GM21360 (cell line): ENCODE results near the gene LONP1.

Experiments used
- ATAC-seq: cut with Tn5 transposase; IDR thresholded peaks from one replicate; pipeline ENCODE4 v1.9.1; 2021; ENCODE audit warnings: mild to moderate bottlenecking, moderate library complexity; ENCODE audit not compliant: unreplicated experiment

The LONP1 gene

DNA sequence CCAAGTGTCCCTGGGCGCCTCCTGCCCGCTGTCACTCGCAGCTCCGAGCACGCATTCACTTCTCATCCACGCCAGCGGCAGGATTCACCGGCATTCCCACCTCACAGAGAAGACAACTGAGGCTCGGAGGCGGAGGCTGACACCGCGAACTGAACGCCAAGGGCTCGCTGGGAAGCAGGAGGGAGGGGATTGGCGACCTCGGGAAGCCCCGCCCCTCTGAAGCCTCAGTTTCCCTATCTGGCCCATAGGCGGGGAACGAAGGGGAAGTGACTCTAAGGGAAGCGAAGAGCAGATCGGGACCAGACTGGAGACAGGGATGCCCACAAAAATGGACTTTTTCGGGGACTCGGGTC lies 39.9 kb downstream of the LONP1 start:
- no peak for ATAC-seq

DNA sequence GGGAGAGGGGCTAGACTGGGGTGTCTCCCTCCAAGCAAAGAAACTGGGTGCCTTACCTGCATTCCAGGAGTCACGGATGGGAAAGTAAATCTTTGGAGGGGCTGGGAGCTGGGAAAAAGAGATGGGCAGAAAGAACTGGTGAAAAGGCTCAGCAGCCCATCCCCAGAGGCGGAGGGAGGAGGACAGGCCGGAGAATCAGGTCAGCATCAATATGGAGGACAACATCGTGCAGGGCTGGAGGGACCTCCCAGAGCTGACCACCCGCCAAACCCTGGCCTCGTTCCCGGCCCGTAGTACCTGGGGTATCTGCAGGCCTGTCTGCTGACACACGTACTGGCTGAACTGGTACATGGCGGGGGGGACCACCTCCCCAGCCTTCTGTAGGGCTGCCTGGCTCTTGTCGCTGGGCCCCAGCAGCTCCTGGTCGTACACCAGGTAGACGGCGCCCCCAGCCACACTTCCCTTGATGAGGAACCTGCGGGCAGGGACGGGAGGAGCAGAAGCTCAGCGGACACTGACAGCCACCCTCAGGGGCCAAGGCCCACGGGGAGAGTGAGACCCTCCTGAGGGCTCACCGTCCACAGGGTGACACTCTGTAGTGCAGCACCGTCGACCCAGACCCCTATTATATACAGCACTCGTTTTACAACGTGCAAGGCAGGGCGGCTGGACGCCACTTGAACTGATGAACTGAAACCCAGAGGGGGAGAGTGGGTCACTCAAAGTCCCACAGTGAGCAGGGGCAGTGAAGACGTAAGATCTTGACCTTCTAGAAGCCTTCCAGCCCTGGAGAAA lies 40.5 kb downstream of the LONP1 start:
- no peak for ATAC-seq

DNA sequence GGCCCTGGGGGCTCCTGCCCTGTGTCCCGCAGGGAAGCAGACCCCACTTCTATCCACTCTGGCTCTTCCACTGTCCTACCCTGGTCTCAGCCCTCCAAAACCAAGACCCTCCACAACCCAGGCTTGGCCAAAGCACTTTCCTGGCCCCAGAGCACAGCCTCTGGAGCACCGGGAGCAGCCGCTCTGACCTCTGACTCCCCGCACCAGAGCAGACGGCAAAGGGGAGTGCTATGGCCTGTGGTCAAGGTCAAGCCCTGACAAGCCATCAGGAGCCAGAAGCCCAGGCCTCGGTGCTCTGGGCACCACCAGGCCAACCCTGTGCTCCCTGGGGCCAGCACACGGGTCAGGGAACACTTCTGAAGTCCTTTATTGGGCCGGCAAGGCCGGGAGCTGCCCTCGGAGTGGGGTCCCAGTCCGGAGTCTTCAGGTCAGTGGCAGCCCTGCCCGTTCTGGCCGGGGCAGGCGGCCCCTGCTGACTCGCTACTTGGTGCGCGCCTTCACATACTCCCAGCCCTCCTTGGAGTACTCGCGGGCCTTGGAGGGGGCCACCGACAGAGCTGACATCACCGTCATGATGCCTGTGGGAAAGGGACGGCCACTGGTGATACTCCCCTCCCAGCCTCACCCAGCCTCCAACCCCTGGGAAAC lies 41.8 kb downstream of the LONP1 start:
- ATAC-seq, result no peak

DNA sequence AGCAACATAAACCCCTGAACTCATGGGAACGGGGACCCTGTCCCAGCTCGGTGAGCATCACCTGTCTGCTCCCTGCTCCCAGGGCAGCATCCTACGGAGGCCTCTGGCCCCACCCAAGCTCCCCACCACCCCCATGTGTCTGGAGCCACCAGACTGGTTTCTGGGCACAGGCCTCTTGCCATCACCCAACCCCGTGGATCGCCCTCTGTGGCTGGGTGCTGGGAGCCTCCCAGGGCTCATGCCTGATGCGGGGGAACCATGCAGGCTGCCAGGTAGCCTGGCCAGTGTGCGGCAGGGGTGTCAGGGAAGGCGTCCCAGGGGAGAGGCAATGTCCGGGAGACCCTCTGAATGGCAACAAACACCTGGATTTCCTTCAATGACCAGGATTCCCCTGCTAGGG lies 42.4 kb downstream of the LONP1 start:
- no peak for ATAC-seq

DNA sequence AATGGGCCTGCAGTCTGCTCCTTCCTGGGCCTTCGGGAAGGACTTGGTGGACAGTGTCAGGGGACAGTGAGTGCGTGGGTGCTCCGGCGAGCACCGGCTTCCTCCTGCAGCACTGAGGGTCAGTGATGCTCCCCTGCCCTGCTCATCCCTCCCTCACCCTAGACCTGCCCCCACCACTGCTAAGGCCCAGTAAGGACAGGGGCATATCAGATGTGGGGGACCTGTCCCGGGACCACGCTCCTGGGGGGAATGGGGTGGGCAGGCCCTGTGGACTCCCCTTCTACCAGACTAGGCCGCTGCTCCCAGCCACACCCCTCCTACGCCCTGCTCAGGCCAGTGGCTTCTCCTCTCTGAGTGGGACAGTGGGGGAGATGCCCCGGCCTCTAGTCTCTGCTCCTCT lies 42.8 kb downstream of the LONP1 start:
- no peak for ATAC-seq

DNA sequence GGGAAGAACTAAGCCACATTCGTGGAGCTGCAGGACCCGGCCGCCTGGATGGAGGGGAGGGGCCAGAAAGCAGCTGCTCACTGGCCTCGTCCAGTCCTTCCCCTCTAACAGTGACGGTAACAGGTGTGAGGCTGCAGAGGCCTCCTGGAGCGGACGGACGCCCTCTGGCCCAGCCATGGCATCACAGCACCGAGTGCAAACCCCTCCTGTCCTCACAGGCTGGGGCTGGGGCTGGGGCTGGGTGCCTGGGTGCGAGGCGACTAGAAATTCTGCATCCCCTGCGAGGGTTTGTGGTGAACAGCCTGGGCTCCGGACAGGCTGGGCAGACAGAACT lies 43.2 kb downstream of the LONP1 start:
- no peak for ATAC-seq

DNA sequence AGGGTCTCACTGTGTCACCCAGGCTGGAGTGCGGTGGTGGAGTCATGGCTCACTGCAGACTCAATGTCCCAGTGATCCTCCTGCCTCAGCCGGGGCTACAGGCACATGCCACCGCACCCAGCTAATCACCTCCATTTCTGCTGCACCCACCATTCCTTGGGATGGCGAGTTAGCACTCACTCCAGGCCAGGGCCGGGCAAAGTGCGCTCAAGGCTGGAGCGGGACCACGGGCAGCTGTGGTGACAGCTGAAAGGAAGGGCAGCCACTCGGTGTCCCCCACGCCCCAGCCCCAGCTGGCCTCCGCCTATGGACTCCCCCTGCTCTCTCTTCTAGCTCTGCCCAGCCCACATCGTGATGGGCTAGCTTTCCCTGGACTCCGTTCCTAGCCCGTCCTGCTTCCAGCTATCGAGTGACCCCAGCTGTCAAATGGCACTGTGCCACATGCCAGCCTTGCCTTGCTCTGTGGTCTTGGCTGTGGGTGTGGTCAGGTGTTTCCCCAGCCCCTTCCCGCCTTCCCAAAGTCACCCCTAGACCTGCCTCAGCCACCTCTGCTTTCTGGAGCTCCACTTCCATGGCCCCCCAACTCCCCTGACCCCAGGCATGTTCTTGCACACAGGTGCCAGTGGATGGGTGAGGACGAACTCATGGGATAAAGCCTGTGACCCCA lies 43.7 kb downstream of the LONP1 start:
- ATAC-seq, result no peak

DNA sequence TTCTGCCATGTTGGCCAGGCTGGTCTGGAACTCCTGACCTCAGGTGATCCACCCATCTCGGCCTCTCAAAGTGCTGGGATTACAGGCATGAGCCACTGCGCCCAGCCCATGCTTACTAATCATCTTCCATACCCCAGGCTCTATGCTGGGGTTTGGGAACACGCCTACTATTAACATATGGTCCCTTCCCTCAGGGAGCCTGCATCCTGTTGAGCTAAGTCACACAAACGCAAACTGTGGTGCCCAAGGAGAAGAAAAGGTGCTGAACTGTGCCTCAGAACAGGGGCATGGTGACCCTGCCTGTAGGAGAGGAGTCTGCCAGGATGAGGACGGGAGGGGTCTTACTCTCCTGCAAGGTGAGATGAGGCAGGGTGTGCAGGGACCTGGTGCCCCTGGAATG lies 45.2 kb downstream of the LONP1 start:
- no peak for ATAC-seq

DNA sequence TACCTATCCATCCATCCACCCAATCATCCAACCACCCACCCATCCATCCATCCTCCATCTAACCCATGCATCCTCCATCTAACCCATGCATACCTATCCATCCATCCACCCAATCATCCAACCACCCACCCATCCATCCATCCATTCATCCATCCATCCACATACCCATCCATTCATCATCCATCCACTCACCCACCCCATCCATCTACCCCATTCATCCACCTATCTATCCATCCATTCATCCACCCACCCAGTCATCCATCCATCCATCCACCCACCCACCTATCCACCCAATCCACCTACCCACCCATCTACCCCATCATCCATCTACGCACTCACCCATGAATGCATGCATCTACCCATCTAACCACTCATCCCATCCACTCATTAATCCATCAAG lies 46.2 kb downstream of the LONP1 start:
- ATAC-seq, result no peak

DNA sequence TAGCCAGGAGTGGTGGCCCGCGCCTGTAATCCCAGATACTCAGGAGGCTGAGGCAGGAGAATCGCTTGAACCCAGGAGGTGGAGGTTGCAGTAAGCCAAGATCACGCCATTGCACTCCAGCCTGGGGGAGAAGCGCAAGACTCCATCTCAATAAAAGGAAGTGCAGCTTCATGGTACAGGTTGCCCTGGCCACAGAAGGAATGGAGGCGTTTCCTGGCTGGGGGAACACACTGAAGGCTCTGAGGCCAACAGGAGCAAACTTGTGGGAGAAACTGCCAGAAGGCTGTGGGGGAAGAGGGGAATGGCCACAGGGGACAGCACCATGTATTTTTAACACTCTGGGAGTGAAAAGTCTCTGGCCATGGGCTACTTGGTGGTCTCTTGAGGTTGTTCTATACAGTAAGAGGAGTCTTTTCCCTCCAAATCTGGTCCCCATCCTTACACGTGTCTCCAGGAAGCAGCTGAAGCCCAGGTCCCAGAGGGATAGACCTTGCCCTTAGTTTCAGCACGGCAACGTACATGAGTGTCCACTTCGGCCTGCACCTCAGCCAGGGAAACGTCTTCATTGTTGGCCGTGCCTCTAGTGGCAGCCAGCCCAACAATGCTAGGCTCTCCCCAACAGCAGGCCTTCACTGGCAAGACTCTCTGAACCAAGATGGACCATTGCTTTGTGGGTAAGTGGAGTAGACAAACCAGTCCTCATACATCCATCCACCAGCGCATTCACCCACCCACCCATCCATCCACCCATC lies 47.1 kb downstream of the LONP1 start:
- ATAC-seq, result no peak

DNA sequence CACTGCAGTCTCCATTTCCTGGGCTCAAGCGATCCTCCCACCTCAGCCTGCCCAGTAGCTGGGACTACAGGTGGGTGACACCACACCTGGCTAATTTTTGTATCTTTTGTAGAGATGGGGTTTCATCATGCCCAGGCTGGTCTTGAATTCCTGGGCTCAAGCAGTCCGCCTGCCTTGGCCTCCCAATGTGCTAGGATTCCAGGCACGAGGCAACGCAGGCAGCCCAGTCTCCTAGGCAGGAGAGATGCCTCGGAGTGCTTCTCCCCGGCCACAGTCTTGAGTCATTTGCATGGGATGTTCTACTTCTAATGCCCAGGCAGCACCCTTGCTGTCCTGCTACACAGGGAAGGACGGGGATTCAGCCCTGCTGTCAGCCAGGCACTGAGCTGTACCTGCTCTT lies 48.3 kb downstream of the LONP1 start:
- ATAC-seq, result no peak

DNA sequence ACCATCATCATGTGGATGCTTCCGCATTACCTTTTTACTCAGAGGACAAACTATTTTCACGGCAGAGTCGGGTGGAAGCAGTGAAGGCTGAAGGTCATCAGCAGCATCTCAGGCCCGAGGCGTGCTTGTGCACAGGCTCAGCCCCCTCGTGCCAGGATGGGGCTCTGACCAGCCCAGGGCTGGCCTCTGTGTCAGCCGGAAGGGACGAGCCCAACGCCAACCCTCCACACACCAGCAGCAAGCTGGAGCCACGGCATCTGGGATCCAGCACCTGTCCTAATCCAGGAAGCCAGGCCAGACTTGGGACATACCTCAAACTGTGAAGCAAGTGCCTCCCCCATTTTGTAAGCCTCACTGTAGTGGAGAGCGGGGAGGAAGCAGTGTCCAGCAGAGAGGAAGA lies 50.7 kb downstream of the LONP1 start:
- no peak for ATAC-seq

DNA sequence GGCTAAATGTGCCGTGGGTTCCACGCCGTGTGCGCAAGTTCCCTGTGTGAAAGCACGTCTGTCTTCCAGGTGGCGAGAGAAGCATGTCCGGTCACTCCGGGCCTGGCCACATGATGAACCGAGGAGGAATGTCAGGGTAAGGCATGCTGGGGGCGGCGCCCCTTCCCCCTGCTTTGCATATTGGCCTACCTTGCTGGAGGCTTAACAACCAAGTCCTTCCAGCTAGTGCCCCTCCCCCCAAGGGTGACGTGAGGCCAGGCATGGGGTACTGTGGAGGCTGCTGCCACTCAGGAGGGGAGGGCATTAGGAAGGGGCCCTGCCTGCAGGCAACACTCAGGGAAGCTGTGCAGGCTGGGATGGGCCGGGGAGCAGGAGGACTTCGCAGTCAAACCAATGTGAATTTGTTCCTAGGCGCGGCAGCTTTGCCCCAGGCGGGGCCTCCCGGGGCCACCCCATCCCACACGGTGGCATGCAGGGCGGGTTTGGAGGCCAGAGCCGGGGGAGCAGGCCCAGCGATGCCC lies 52.1 kb downstream of the LONP1 start:
- ATAC-seq, result no peak

DNA sequence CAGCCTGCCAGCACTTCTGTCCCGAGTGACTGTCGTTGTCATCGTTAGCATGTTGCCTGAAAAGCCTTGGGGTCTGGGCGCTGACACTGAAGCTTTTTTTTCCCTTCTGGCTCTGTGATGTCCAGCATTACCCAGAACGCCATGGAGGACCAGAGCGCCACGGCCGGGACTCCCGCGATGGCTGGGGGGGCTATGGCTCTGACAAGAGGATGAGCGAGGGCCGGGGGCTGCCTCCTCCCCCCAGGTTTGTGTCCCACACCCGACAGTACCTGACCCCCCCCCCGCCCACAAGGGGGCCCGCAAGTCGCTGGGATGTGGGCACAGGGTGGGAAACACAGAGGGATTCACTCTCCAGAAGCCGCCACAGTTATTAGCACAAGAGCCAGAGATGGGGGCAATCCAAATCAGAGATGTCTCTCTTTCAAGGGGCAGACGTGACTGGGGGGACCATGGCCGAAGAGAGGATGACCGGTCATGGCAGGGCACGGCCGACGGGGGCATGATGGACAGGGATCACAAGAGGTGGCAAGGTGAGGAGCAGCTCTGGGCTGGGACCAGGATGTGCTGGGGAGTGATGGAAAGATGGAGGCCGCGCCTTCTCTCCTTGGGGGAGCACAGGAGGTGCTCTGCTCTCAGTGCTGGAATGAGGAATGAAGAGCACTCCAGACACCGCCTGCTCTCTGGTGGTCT lies 52.9 kb downstream of the LONP1 start:
- ATAC-seq, result no peak

DNA sequence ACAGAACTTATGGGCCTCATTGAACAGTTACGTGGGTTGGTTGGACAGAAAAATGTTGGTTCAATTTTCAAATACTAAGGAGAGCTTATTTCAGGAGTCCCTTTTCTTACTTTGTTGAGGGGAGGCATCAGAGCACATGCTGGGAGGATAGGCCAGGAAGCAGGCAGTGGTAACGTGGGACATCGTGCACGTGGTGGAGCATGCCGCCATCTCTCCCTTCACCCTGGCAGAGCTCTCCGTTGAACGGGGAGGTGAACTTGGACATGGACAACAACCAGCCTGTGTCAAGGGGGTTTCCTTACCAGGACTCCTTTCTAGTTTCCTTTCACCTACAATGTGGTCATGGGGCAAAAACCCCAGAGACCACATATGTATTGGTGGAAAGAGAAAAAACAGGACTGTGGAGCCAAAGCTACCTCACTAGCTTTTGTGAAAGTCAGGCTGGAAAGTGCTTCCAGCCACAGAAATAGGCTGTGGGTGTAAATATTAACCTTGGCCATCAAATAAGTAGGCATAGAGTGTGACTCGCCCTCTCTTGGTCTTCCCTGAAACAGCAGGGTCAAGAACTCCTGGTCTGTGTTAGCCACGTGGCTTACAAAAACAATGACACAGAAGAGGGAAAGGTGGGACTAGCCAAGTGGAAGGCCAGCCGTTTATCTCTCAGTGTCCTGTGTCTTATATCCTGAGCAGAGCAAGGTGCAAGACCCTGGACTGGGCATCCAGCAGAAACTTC lies 54.0 kb downstream of the LONP1 start:
- ATAC-seq, result no peak

DNA sequence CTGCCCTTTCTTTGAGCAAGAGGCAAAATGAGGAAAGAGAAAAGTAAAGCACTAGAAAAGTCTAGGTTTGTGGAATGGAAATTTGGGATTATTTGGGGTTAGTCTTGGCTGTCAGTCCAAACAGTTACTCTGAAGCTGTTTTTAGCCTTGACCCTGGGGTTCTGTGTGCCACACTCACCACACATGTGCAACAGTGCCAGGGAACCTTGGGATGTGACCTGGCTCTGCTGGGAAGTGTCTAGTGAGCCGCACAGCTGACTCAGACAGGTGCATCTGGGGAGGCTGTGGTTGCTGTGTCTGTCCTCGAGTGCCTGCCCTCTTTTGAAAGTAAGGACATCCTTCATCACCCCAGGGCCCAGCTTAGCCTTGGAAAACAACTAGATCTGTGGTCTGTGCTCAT lies 55.4 kb downstream of the LONP1 start:
- ATAC-seq, result no peak

DNA sequence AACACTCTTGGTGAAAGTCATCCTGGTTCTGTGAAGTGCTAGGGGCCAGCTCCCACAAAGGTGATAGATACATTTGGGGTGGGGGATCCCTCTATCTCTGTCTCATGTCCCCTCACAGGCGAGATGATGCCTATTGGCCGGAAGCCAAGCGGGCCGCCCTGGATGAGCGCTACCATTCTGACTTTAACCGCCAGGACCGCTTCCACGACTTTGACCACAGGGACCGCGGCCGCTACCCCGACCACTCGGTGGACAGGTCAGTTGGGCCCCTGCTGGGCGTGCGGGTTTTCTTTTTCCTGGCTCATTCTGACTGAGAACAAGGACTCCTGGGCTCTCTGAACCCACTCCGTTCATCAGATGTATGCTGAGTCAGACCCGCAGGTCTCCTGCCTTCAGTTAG lies 56.0 kb downstream of the LONP1 start:
- ATAC-seq, result no peak

DNA sequence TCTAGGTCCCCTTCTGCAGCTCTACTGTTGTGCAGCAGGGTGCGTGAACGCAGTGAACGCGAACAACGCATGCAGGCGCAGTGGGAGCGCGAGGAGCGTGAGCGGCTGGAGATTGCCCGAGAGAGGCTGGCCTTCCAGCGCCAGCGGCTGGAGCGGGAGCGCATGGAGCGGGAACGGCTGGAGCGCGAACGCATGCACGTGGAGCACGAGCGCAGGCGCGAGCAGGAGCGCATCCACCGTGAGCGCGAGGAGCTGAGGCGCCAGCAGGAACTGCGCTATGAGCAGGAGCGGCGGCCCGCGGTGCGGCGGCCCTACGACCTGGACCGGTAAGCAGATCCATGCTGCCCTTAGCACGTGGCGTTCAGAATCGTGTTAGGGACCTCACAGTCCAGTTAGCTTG lies 58.5 kb downstream of the LONP1 start:
- ATAC-seq, result no peak

DNA sequence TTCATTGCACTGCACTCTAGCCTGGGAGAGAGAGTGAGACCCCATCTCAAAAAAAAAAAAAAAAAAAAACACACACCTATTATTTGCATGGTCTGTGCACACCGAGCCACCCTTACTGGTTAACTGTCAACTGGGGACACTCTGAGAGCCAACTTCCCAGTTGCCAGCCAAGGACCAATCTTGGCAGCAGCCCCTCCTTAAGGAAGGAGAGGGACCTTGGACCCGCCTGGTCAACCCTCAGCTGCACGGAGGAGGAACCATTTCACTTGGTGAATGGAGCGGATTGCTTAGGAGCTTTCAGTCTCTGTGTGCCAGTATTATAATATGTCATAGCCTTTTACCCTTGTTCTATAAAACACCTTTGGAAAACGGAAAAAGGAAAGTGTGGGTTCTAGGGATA lies 64.5 kb downstream of the LONP1 start:
- no peak for ATAC-seq

DNA sequence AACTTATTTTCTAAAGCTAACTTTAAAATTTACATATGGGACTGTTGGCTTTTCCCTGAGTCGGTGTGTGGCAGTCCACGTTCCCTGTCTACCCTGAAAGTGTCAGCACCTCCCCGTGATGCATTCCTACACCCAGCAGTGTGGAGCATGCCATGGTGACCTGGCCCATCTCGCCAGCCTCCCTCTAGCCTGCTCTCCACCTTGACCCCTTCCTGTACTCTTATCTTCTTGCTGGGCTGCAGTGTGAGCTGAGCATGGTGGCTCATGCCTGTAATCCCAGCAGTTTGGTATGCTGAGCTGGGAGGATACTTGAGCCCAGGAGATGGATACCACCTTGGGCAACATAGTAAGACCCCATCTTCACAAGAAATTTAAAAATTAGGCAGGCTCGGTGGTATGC lies 65.0 kb downstream of the LONP1 start:
- ATAC-seq, result no peak
